Activated effector memory CD4-positive, alpha-beta T cell treated with Interleukin-2 at 50 U/mL for 16 hours (primary cell): ENCODE data around the gene RAB30.
"Not testable (repeated sequence)": the region's sequence is repeated elsewhere in the genome, so short reads cannot be mapped to it uniquely, and the experiment has no call there.

ENCODE experiments used
- DNase-seq: peaks from one replicate; pipeline ENCODE4 v3.0.0-alpha.2; 2020

Gene RAB30

DNA sequence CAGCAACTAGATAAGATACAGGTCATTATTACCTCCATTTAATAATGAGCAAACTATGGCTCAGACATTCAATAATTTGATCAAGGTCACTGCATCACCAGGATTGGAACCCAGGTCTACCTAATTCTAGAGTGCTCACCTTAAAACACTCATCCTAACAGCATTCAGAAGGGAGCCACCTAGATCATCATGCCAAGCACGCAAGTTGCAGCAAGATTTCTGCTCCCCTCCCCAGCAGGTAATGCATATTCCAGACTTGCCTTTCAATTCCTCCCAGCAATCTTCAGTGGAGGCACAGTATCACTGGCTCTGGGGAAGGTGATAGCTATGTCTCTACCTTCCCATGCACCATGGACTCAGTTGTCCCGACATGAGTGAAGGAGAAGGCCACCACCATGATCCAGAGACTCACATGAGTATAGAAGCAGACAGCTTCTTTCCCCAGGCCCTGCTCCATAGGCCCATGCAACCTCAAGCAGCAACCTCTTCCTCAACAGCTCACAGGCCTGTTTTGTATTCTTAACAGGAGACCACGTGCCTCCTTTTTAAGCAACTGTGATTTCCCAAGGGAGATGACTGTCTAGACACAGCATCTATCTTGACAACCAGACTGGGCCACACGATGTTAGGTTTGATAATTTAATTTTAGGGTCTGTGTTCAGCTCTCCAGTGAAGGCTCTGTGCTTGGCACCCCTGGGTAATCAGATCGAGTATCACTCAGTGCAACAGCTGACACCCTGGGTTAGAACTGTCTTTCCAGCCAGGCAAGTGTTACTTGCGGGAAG, 36.4 kb downstream of the RAB30 start:
- no peak for DNase-seq

DNA sequence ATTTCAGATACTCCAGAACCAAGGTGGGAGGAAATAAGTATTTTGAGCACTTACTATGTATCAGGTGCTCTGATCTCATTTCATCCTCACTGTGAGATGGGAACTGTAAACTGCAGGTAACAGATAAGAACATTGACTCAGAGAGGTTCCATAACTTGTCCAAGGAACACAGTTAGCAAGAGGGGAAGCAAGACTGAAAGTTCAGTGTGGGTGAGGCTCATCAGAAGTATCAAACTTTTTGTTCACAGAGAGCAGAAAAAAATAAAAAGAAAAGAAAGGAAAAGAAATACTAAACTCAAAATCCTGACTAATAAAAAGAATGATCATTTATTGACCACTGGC, 37.1 kb downstream of the RAB30 start:
- DNase-seq = no peak

DNA sequence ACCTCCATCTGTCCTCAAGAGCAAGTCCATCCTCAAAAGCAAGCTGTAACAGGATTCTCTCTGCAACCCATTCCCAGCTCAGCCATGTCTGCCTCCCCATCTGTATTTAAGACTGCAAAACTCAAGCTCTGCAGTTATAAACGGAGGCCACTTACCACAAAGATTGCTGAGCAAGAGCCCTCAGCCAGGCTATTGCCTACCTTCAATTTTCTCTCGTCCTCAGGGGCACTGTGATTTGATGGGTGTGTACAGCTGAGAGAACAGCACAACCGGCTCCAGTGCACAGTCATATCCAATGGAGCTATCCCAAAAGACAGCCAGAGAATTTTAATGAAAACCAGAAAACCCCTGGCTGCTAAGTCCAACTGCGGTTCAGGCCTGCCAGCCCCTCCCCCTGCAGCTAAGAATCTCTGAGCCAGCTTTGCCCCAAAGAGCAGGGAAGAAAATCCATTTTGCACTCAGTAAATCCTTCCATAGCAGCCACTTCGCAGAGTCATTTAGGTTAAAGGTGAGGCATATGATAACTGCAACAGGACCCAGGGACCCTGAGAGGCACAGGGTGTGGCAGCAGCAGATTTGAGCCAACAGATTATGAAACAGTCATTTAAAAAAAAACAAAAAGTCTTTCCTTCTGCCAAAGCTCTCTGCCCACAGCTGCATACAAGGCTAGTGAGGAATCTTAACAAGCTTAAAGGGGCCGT, 37.6 kb downstream of the RAB30 start:
- DNase-seq = no peak

DNA sequence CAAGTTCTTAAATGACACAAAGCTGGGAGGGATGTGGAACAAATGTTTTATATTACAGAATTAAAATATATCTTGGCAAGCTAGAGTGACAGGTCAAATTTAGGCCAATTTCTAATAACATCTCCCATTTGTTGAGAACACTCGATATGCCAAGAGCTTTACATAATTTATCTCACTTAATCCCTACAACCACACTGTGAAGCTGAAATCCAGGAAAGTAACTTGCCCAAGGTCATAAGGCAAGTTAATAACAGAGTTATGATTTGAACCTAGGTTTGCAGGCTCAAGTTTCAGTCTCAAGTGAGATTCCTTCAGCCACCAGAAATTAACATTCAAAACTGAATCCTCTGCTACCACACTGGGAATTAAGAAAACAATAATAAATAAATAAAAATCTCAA, 38.3 kb downstream of the RAB30 start:
- no peak for DNase-seq

DNA sequence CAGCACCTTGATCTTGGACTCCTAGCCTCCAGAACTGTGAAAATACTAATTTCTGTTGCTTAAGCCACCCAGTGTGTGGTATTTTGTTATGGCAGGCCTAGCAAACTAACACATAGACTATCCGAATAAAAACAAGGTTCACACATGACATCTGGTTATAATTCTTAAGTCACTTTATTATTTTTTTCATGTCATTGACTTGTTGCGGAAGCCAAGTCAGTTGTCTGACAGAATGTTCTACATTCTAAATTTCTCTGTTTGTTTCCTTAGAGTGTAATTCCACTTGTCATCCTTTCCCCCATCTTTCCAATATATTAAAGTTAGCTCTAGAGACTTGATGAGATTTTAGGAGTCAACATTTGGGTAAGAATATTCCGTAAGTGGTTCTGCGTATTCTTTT, 40.6 kb downstream of the RAB30 start:
- DNase-seq = no peak

DNA sequence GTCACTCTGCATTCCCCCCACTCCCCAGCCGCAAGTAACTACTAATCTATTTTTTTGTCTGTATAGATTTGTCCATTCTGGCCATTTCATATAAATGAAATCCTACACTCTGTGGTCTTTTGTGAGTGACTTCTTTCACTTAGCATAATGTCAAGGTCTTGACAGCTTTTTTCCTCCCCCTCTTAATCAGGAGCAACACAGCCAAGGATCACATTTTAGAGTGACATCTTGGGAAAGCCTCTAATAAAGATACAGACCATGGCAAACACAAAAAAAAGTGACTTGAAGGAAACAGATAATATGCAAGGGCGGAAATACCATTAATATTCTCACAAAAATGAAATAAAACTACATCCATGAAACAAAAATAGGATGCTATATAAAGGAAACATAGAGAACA, 43.9 kb downstream of the RAB30 start:
- DNase-seq = no peak

DNA sequence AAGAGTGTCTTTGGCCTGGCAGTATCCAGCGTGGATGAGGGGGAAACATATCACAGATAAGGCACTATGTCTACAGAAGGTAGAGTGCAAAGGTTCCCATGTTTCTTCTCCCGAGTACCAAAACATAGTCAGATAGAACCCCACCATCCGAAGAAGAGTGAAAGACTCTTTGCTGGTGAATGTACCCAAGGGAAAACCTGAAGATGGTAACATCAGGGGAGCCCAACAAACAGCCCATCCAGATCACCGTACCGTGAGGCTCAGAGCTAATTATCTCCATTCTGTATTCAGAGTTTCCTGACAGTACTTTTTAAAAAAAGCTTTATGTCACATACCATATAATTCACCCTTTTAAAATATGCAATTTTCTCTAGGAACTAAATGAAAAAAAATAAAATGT, 44.4 kb downstream of the RAB30 start:
- no peak for DNase-seq

DNA sequence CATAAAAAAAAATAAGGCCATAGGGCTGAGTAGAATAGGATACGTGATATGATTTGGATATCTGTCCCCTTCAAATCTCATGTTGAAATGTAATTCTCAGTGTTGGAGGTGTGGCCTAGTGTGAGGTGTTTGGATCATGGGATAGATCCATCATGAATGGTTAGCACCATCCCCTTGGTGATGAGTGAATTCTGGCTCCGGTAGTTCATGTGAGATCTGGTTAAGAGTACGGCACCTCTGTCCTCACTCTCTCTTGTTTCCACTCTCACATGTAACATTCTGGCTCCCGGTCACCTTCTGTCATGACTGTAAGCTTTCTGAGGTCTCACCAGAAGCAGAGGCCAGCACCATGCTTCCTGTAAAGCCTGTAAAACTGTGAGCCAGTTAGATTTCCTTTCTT, 45.5 kb downstream of the RAB30 start:
- no peak for DNase-seq

DNA sequence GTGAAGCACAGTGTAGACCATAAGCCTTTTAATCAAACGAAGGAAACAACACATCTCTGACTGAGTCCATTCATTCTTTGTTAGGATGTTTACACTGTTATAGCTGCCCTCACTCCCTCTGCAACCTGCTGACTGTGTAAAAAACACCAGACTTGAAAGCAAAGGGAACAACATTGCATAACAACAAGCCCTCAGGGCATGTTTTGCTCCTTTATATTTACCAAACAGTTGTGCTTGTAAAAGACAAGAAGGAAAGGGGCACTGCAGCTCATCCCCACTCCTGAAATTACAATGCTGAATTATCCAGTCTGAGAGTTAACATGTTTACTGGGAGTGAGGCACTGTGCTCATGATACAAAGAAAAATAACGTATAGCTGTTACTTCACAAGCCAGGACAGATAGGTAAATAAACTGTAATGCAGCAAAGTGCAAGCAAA, 46.4 kb downstream of the RAB30 start:
- DNase-seq = no peak

DNA sequence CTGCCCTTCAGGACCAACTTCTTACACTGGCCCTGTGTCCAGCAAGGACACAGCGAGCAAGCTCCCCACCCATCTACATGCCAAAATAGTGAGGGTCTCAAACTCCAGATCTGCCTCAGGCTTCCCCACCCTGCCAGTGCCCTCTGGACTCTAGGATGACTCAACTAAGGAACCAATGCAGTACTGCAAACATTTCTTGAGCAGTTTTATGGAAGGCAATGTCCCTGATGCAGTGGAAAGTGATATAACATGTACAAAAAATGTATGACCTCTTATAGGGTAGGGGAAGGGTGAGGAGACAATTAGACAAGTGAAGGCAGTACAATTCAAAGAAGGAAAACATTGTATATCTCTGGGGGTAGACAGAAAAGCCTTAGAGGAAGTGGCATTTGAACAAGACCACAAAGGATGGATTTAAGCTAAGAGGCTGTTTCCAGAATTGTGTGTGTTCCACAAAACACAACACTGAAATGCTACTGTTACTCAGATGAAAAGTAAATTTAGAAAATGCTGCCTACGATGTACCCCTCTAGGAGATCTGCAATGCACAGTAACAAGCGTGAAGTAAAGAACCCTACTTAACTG, 47.3 kb downstream of the RAB30 start:
- no peak for DNase-seq

DNA sequence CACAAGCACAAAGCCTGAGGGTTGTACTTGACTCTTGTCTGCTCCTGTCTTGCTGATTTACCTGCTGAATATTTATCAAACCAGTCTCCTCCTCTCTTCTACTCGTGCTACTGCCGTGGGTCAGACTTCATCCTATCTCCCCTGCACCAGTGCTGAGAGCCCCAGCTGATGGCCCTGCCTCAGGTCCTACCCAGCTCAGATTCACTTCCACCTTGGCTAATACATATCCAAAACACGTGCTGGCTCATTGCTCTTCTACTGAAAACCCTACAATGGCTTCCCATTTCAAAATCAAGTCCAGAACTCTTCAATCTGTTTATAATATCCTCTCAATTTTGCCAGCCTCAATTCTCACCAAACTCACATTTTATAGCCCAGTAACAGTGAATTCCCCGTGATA, 48.3 kb downstream of the RAB30 start:
- no peak for DNase-seq

DNA sequence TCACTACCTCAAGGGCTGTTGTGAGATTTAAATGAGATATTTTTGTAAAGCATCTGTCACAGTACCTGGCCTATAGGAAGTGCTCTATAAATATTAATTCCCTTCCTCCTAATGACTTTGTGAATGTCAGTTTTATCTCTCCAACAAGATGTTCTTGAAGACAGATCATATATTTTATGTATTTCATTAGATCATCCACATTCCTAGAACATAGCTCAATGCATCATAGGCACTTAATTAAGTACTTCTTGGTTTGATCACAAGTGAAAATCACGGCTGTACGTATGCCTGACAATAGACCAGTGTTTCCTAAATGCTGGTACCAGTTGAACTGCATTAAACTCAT, 49.9 kb downstream of the RAB30 start:
- DNase-seq = no peak

DNA sequence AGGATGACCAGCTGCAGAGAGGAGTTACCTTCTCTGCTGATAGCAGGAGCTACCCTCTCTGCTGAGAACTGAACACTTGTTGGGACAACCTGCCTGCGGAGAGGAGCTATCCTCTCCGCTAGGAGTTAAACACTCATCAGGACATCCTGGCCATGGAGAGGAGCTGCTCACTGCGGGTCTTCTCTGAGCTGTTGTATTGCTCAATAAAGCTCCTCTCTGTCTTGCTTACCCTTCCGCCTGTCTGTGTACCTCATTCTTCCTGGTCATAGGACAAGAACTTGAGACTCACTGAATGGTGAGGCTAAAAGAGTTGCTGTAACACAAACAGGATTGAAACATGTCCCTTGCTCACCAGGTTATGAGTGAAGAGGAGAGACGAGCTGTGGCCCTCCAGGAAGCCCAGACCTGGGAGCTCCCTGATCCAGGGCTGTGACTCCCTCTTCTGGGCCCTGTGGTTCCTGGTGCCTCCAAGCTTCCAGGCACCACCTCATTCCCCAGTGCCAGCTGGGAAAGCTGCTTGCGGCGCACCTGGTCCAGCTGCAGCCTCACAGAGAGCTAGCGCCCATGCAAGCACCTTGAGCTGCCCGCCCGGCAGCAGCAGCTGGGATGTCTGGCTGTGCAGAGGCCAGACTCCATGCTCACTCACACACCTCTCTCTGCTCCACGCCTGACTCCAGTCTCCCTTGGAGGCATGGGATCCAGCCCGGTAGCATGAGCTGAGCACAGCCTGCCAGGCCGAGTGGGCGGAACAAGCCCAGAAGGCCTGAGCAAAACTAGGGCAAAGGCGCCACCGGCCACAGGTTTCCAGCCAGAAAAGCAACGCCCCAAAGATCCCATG, 50.5 kb downstream of the RAB30 start:
- no peak for DNase-seq

DNA sequence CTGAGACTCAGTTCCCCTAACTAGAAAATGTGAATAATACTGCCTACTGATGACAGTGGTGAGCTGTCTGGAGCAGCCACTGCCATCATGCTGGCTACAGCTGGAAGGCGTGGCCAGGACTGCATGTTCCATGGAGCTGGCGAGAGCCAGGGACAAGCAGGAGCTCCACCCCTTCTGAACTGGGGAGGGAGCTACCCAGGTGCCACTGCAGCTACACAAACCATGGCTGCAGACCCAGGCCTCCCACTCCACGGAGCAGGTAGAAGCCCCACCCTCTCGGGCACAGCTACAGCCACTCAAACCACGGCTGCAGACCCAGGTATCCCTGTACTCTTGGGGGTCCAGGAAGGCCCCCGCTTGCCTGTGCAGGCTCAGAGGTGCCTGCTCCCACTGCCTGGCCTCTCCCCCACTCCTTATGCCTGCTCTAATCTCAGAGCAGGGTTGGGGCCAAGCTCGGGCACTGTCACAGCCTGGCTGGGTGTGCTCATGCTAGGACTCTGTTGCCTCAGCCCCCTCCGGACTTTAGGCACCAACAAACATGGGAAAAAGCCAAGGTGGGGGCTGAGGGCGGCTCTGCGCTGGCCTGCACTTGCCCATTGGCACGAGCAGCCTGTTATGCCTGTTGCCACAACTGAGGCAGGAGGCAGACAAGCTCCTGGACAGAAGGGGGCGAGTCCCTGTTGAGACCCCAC, 51.7 kb downstream of the RAB30 start:
- no peak for DNase-seq

DNA sequence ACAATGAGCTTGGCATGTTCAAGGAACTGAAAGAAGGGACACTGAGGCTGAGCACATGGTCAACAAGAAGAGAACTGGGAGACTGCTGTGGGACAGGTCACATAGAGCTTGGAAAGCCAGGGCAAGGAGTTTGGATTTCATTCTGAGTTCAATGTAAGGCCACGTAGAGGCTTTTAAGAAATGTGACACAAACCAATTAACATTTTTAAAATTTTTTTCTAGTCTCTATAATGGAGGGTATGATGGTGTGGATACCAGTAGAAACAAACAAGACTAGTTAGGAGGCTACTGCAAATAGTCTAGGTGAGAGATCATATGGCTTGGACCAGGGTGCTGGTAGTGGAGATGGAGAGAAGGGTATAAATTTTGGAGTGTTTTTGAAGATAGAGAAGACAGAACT, 56.7 kb downstream of the RAB30 start:
- no peak for DNase-seq

DNA sequence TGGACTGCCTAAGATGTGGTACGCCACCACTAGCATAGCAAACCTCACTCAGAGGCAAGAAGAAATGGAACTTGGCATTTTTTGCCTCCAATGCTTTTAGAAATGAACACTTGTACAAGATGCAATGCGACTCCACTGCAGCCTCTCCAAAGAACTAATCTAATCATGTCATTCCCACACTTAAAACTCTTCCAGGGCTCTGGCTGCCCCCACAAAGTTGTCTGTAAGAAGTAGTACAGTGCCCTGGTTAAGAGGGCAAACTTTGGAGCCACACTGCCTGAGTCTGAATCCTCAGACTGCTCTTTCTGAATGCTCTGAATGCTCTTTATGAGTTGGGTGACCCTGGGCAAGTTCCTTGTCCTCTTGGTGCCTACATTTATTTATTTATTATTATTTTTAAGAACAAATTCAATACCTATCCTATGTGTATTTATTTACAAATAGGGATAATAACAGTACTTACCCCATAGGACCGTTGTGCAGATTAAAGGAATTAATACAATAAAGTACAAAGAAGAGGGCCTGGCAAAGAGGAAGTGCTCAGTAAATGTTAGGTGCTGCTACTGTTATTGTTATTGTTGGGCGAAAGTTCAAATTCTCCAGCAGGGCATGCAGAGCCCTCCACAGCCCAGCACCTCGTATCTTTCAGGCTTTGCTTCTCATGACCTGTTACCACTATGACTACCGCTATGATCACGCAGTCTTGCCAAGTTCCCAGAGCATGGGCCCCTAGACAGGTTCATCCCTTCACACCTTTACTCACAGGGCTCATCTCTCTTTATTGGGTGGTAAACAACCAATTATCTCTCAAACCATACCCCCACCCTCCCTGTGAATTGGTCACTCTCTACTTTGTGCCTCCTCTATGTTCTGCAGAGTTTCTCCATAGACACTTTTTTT, 59.3 kb downstream of the RAB30 start:
- DNase-seq = no peak

DNA sequence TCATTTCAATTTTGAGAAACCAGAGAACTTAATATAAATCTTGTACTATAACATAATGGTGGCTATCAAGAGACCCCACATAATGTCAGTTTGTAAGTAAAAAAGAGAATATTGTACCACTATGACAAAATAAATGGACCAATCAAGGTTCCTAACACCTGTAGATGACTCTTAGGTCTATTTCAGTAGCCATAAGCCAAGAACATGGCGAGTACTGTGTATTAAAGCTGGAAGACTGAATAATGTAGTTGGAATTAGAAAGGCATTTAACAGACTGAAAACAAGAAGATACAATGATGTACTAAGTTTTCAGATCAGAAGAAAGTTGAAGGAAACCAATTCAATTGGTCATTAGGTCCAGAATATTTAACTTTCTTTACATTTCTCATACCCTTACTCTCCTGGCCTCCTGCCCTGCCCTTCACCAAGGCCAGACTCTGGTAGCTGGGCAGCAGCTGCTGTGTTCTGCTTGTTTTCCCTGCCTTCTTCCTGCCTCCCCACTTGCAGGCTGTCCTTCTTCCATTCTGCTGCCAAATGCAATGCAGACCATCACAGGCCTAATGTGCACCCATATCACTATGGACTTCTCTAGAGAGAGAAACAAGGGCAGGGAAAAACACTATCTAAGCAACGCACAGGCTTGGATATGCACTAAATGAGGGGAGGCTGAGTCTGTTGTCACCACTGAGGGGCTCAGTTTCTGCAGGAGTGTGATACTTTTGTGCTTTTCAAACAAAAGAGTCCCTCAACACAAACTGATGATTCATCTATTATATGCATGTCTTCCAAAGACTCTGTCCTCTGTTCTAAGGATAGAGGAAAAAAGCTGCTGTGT, 60.1 kb downstream of the RAB30 start:
- DNase-seq = no peak

DNA sequence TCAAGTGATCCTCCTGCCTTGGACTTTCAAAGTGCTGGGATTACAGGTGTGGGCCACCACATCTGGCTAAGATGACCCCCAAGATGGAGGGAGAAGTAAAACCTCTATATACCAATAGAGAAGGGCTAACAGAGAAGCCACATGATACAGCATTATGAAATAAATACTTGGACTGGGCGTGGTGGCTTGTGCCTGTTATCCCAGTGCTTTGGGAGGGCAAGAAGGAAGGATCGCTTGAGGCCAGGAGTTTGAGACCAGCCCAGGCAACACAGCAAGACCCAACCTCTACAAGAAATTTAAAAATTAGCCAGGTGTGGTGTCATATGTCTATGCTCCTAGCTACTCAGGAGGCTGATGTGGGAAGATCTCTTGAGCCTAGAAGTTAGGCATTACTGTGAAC, 61.7 kb downstream of the RAB30 start:
- no peak for DNase-seq

DNA sequence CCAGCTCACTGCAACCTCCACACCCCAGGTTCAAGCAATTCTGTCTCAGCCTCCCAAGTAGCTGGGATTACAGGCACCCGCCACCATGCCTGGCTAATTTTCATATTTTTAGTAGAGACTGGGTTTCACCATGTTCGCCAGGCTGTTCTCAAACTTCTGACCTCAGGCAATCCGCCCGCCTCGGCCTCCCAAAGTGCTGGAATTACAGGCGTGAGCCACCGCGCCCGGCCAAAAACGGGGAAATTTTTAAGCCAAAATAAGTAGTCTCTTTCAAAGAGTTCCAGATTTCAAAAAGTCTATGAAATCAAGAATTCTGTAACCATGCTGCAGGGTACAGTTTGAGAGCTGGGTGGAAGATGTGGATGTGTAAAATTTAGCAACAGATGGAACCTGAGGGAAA, 62.6 kb downstream of the RAB30 start:
- not testable (repeated sequence) for DNase-seq

DNA sequence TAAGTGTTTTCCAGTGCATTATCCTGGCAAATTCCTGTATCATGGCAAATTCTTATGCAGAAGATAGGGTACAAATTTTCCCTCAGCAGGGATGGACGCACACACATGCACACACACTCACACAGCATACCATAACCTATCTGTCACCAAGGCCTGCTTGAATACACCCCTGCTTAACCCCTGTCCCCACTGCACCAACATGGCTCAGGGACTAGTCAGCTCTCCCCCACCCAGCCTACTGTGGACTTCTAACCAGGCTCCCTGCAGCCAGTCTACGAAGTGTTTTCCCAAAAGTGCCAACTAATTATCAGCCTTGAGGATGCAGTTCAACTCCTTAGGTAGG, 63.1 kb downstream of the RAB30 start:
- no peak for DNase-seq
